Nephron (organoid): ENCODE data around the gene DIAPH3.
"Not testable (repeated sequence)": the region's sequence is repeated elsewhere in the genome, so short reads cannot be mapped to it uniquely, and the experiment has no call there.

Experiments used
- H3K27ac Mint-ChIP-seq, 3 experiments: 2 replicates each; pipeline ENCODE4 v1.8.0; 2020; ENCODE audit warnings: mixed read lengths in 3 of 3, mild to moderate bottlenecking in 2 of 3, moderate library complexity in 1 of 3
- H3K27me3 Mint-ChIP-seq: 2 replicates; pipeline ENCODE4 v1.8.0; 2021; ENCODE audit warnings: low read depth, mild to moderate bottlenecking, moderate library complexity, mixed read lengths
- H3K36me3 Mint-ChIP-seq: 2 replicates; pipeline ENCODE4 v1.8.0; 2020; ENCODE audit warnings: low read depth, mixed read lengths
- H3K4me1 Mint-ChIP-seq: 2 replicates; pipeline ENCODE4 v1.8.0; 2020; ENCODE audit warnings: mixed read lengths
- H3K4me3 Mint-ChIP-seq, 3 experiments: 2 replicates each; pipeline ENCODE4 v1.8.0; 2020; ENCODE audit warnings: mild to moderate bottlenecking in 3 of 3, mixed read lengths in 3 of 3, moderate library complexity in 2 of 3
- H3K9me3 Mint-ChIP-seq: 2 replicates; pipeline ENCODE4 v1.8.0; 2020; ENCODE audit warnings: mixed read lengths
- CTCF ChIP-seq, 3 experiments: fragments of 200-600 bp; sonication (generic); IDR thresholded peaks; one replicate each; pipeline ENCODE4 v1.5.0; 2021; ENCODE audit warnings: antibody characterized with exemption in 3 of 3; ENCODE audit not compliant: unreplicated experiment in 3 of 3

Gene DIAPH3

GRCh38 chr13:60163478-60164233, at the start of gene DIAPH3:
DIAPH3 (minus strand) TSS chr13:60163928; CDS start chr13:60163766, 162 bp downstream.
- H3K27me3 Mint-ChIP-seq, result no peaks in the 10 kb centered on the region
- H3K4me1 Mint-ChIP-seq, result peaks cover 32% of the 10 kb centered on the region
- H3K9me3 Mint-ChIP-seq, result peaks cover 6% of the 10 kb centered on the region
- H3K4me3 Mint-ChIP-seq, result peak within 1 kb of the TSS; percentile 93 to 96 (median 96)
- H3K27ac Mint-ChIP-seq, result peak within 1 kb of the TSS; percentile 97 to 99 (median 99)
- no peak for TF ChIP-seq CTCF (IDR thresholded peaks at IDR 0.05; ENCODE audit: unreplicated experiment in 3 of 3)
- H3K36me3 Mint-ChIP-seq, result peaks cover 7% of the 10 kb centered on the region

- H3K4me3 Mint-ChIP-seq, result no peak overlapping the region
- no peak overlapping the region for H3K27ac Mint-ChIP-seq
- H3K9me3 Mint-ChIP-seq, result peaks cover 5% of the 10 kb centered on the region
- H3K4me1 Mint-ChIP-seq, result no peaks in the 10 kb centered on the region
- no peaks in the 10 kb centered on the region for H3K36me3 Mint-ChIP-seq
- H3K27me3 Mint-ChIP-seq, result no peaks in the 10 kb centered on the region
- no peak for TF ChIP-seq CTCF (IDR thresholded peaks at IDR 0.05; ENCODE audit: unreplicated experiment in 3 of 3)
Measured at GRCh38 chr13:60213236-60213744, 49.6 kb upstream of the DIAPH3 start.

- Mint-ChIP-seq H3K9me3 (peaks cover 5% of the 10 kb centered on the region), H3K36me3 (no peaks in the 10 kb centered on the region), H3K4me1 (no peaks in the 10 kb centered on the region), H3K27ac (no peak overlapping the region), H3K27me3 (no peaks in the 10 kb centered on the region), H3K4me3 (no peak overlapping the region)
- TF ChIP-seq CTCF (IDR thresholded peaks at IDR 0.05; ENCODE audit: unreplicated experiment in 3 of 3), result no peak
Measured at GRCh38 chr13:60211548-60211947, 47.8 kb upstream of the DIAPH3 start.

- H3K9me3 Mint-ChIP-seq, result peaks cover 5% of the 10 kb centered on the region
- no peaks in the 10 kb centered on the region for H3K36me3 Mint-ChIP-seq
- H3K27me3 Mint-ChIP-seq, result no peaks in the 10 kb centered on the region
- no peak for TF ChIP-seq CTCF (IDR thresholded peaks at IDR 0.05; ENCODE audit: unreplicated experiment in 3 of 3)
- no peak overlapping the region for H3K4me3 Mint-ChIP-seq
- no peaks in the 10 kb centered on the region for H3K4me1 Mint-ChIP-seq
- no peak overlapping the region for H3K27ac Mint-ChIP-seq
Measured at GRCh38 chr13:60210510-60211330, 47.0 kb upstream of the DIAPH3 start.

GRCh38 chr13:60205499-60205898, 41.8 kb upstream of the DIAPH3 start:
- not testable (repeated sequence) for H3K27ac Mint-ChIP-seq, H3K27me3 Mint-ChIP-seq, H3K36me3 Mint-ChIP-seq, H3K9me3 Mint-ChIP-seq, H3K4me1 Mint-ChIP-seq, H3K4me3 Mint-ChIP-seq

- Mint-ChIP-seq H3K36me3 (no peaks in the 10 kb centered on the region), H3K27me3 (no peaks in the 10 kb centered on the region), H3K9me3 (no peaks in the 10 kb centered on the region), H3K4me1 (no peaks in the 10 kb centered on the region), H3K27ac (no peak overlapping the region), H3K4me3 (no peak overlapping the region)
- TF ChIP-seq CTCF (IDR thresholded peaks at IDR 0.05; ENCODE audit: unreplicated experiment in 3 of 3), result no peak
Measured at GRCh38 chr13:60201286-60201685, 37.6 kb upstream of the DIAPH3 start.

GRCh38 chr13:60195893-60196292, 32.2 kb upstream of the DIAPH3 start:
- not testable (repeated sequence) for H3K27me3 Mint-ChIP-seq, H3K9me3 Mint-ChIP-seq, H3K27ac Mint-ChIP-seq, H3K36me3 Mint-ChIP-seq, H3K4me3 Mint-ChIP-seq, H3K4me1 Mint-ChIP-seq
